ENCODE measurements around the gene PDE4B.

The PDE4B gene

GRCh38 chr1:65890201-65890843 is 97.6 kb downstream of the PDE4B start:
- DNase-seq, result no peak

GRCh38 chr1:65894738-65895605 is 102.3 kb downstream of the PDE4B start:
- DNase-seq, result no peak

GRCh38 chr1:65896721-65897120 is 104.0 kb downstream of the PDE4B start:
- DNase-seq, result peak; percentile 42

- no peak for DNase-seq
Observed at GRCh38 chr1:65897485-65897884, 104.8 kb downstream of the PDE4B start.

GRCh38 chr1:65904681-65905083 is 112.0 kb downstream of the PDE4B start:
- peak; percentile 22 for DNase-seq

- DNase-seq, result no peak
Observed at GRCh38 chr1:65910432-65910831, 117.7 kb downstream of the PDE4B start.

GRCh38 chr1:65911679-65912078 is 119.0 kb downstream of the PDE4B start:
- peak; percentile 3 for DNase-seq

GRCh38 chr1:65918564-65918963 is 125.9 kb downstream of the PDE4B start:
- DNase-seq, result no peak

- no peak for DNase-seq
Observed at GRCh38 chr1:65921446-65921845, 128.8 kb downstream of the PDE4B start.

- DNase-seq, result peak; percentile 58
Observed at GRCh38 chr1:65924471-65924870, 131.8 kb downstream of the PDE4B start.

- no peak for DNase-seq
Observed at GRCh38 chr1:65938506-65938905, 145.8 kb downstream of the PDE4B start.

GRCh38 chr1:65939191-65939590 is 146.5 kb downstream of the PDE4B start:
- no peak for DNase-seq

- DNase-seq, result no peak
Observed at GRCh38 chr1:65939636-65940035, 146.9 kb downstream of the PDE4B start.

- no peak for DNase-seq
Observed at GRCh38 chr1:65940126-65940525, 147.4 kb downstream of the PDE4B start.

- no peak for DNase-seq
Observed at GRCh38 chr1:65942476-65942875, 149.8 kb downstream of the PDE4B start.

GRCh38 chr1:65946376-65946775 is 153.7 kb downstream of the PDE4B start:
- DNase-seq, result no peak

GRCh38 chr1:65946960-65947359 is 154.3 kb downstream of the PDE4B start:
- no peak for DNase-seq

GRCh38 chr1:65948609-65949229 is 156.0 kb downstream of the PDE4B start:
- DNase-seq, result peak; percentile 28

GRCh38 chr1:65949230-65949626 is 156.5 kb downstream of the PDE4B start:
- DNase-seq, result no peak

GRCh38 chr1:65949933-65950332 is 157.2 kb downstream of the PDE4B start:
- DNase-seq, result no peak

GRCh38 chr1:65952696-65953095 is 160.0 kb downstream of the PDE4B start:
- peak; percentile 25 for DNase-seq

GRCh38 chr1:65953170-65953569 is 160.5 kb downstream of the PDE4B start:
- no peak for DNase-seq

- no peak for DNase-seq
Observed at GRCh38 chr1:65955071-65955470, 162.4 kb downstream of the PDE4B start.

GRCh38 chr1:65955503-65955902 is 162.8 kb downstream of the PDE4B start:
- DNase-seq, result no peak
